ENCODE data around the gene SGTB. TPM values are rescaled to one million over a fixed set of nuclear protein-coding genes. Genes with fewer than 3 reads are reported as not detected.

SGTB gene
- polyA plus RNA-seq, 1 donor (not counting 4 experiments of a cell fraction or from before 2014, with no cell fraction given) = 10.4 TPM

GRCh38 chr5:65704621-65705239, 17.2 kb downstream of the SGTB start:
- DNase-seq (ENCODE audit: low read depth, low spot score) (no peak), FAIRE-seq (no peak)
- no peak overlapping the region for H3K9ac ChIP-seq (ENCODE audit: control insufficient read depth, extremely low read depth, insufficient read depth, low read length)
- H4K20me1 ChIP-seq (ENCODE audit: control insufficient read depth, extremely low read depth, insufficient read depth, low read length) = no peaks in the 10 kb centered on the region
- no peaks in the 10 kb centered on the region for H3K9me1 ChIP-seq (ENCODE audit: control insufficient read depth, extremely low read depth, insufficient read depth, low read length)
- H3K4me1 ChIP-seq (ENCODE audit: control insufficient read depth, extremely low read depth, insufficient read depth, low read length) = no peaks in the 10 kb centered on the region
- TF ChIP-seq CTCF (optimal IDR thresholded peaks at IDR 0.05 in 1 of 3, IDR thresholded peaks at IDR 0.05 in 1 of 3, conservative IDR thresholded peaks at IDR 0.05 in 1 of 3; ENCODE audit: extremely low read depth in 1 of 3, insufficient read depth in 2 of 3, low read length in 3 of 3) (no peak), EZH2 (IDR thresholded peaks at IDR 0.05; ENCODE audit: low read length) (no peak)
- H2AFZ ChIP-seq (ENCODE audit: control insufficient read depth, low read length) = no peak overlapping the region
- H3K79me2 ChIP-seq (ENCODE audit: control insufficient read depth, insufficient read depth, low read length) = no peaks in the 10 kb centered on the region
- H3K27me3 ChIP-seq (ENCODE audit: control insufficient read depth, extremely low read depth, insufficient read depth, low read length) = no peaks in the 10 kb centered on the region
- dilution Hi-C loops (cut with MboI; ENCODE audit: extremely low pct_ligation_motif_present, low sequenced_read_pairs) = no loop called here
- no peak overlapping the region for H3K4me2 ChIP-seq (ENCODE audit: control insufficient read depth, extremely low read depth, insufficient read depth, low read depth, low read length)
- no peaks in the 10 kb centered on the region for H3K36me3 ChIP-seq (ENCODE audit: control insufficient read depth in 2 of 2, extremely low read depth in 1 of 2, insufficient read depth in 2 of 2, low read length in 2 of 2)
- H3K9me3 ChIP-seq (ENCODE audit: control insufficient read depth, low read depth, low read length) = no peaks in the 10 kb centered on the region
- H3K27ac ChIP-seq (ENCODE audit: control insufficient read depth, insufficient read depth, low read length) = no peak overlapping the region
- no peak overlapping the region for H3K4me3 ChIP-seq (ENCODE audit: control insufficient read depth in 2 of 3, extremely low read depth in 1 of 3, insufficient read depth in 2 of 3, low read depth in 1 of 3, low read length in 3 of 3)

- H3K27ac ChIP-seq (ENCODE audit: control insufficient read depth, insufficient read depth, low read length) = no peak overlapping the region
- DNase-seq (ENCODE audit: low read depth, low spot score) = no peak
- H3K9me1 ChIP-seq (ENCODE audit: control insufficient read depth, extremely low read depth, insufficient read depth, low read length) = no peaks in the 10 kb centered on the region
- dilution Hi-C loops (cut with MboI; ENCODE audit: extremely low pct_ligation_motif_present, low sequenced_read_pairs) = no loop called here
- no peak overlapping the region for H3K4me2 ChIP-seq (ENCODE audit: control insufficient read depth, extremely low read depth, insufficient read depth, low read depth, low read length)
- H3K9ac ChIP-seq (ENCODE audit: control insufficient read depth, extremely low read depth, insufficient read depth, low read length) = no peak overlapping the region
- no peaks in the 10 kb centered on the region for H3K4me1 ChIP-seq (ENCODE audit: control insufficient read depth, extremely low read depth, insufficient read depth, low read length)
- TF ChIP-seq CTCF (optimal IDR thresholded peaks at IDR 0.05 in 1 of 3, IDR thresholded peaks at IDR 0.05 in 1 of 3, conservative IDR thresholded peaks at IDR 0.05 in 1 of 3; ENCODE audit: extremely low read depth in 1 of 3, insufficient read depth in 2 of 3, low read length in 3 of 3) (no peak), EZH2 (IDR thresholded peaks at IDR 0.05; ENCODE audit: low read length) (no peak)
- no peaks in the 10 kb centered on the region for H3K36me3 ChIP-seq (ENCODE audit: control insufficient read depth in 2 of 2, extremely low read depth in 1 of 2, insufficient read depth in 2 of 2, low read length in 2 of 2)
- H3K79me2 ChIP-seq (ENCODE audit: control insufficient read depth, insufficient read depth, low read length) = no peaks in the 10 kb centered on the region
- H3K9me3 ChIP-seq (ENCODE audit: control insufficient read depth, low read depth, low read length) = no peaks in the 10 kb centered on the region
- no peaks in the 10 kb centered on the region for H4K20me1 ChIP-seq (ENCODE audit: control insufficient read depth, extremely low read depth, insufficient read depth, low read length)
- no peaks in the 10 kb centered on the region for H3K27me3 ChIP-seq (ENCODE audit: control insufficient read depth, extremely low read depth, insufficient read depth, low read length)
- no peak overlapping the region for H2AFZ ChIP-seq (ENCODE audit: control insufficient read depth, low read length)
- H3K4me3 ChIP-seq (ENCODE audit: control insufficient read depth in 2 of 3, extremely low read depth in 1 of 3, insufficient read depth in 2 of 3, low read depth in 1 of 3, low read length in 3 of 3) = no peak overlapping the region
- no peak for FAIRE-seq
These were observed 19.9 kb downstream of the SGTB start for GRCh38 chr5:65702036-65702435.

Data from keratinocyte (primary cell).